ENCODE results near the gene RANGRF.

- TF ChIP-seq POLR2A (IDR thresholded peaks at IDR 0.05) (no peak), CTCF (IDR thresholded peaks at IDR 0.05) (no peak)
Observed at GRCh38 chr17:8274816-8275215, 13.7 kb upstream of the RANGRF start.

Measured in esophagus squamous epithelium (tissue), 4 donors.